ENCODE results near the gene PRKCZ. TPM values are rescaled to one million over a fixed set of nuclear protein-coding genes. Genes with fewer than 3 reads are reported as not detected.

PRKCZ gene
- total and polyA plus RNA-seq, 9 of the 15 experiments (the other 6 are each of a cell fraction or from before 2014, with no cell fraction given), result 0.07 to 3.1 (median 1.3) TPM

GRCh38 chr1:2076826-2077225 lies 26.6 kb downstream of the PRKCZ start:
- H3K9me3 ChIP-seq (replicated peaks; ENCODE audit: control insufficient read depth, insufficient read depth, low read depth, low read length), result peaks cover 6% of the 10 kb centered on the region; the same call in 1 of the 2 replicates
- no peak overlapping the region for H3K4me2 ChIP-seq (ENCODE audit: insufficient read depth, low read length)
- H3K4me3 ChIP-seq, result no peak overlapping the region
- H3K79me2 ChIP-seq (ENCODE audit: control insufficient read depth, insufficient read depth, low read length), result no peaks in the 10 kb centered on the region
- H3K9me1 ChIP-seq (ENCODE audit: control insufficient read depth, insufficient read depth, low read length), result no peaks in the 10 kb centered on the region
- in situ Hi-C loops (cut with MboI) (no loop called here), intact Hi-C loops (cut with micrococcal nuclease) (no loop called here)
- no peak overlapping the region for H3K27ac ChIP-seq (ENCODE audit: extremely low read depth, low read depth, low read length)
- ChIA-PET POLR2A (interaction anchor here (1.0 kb wide), 1 partner anchor 12 kb away, joined by 3 read pairs; no protein-coding TSS in a partner anchor), CTCF (ENCODE audit: low intra/inter-chr PET ratio) (no interaction called here)
- ATAC-seq (no peak), DNase-seq (ENCODE audit: extremely low read depth in 1 of 4, low spot score in 3 of 4) (no peak), FAIRE-seq (no peak)
- BruUV-seq (replicated peaks), result no TSS peak
- TF ChIP-seq POLR2G (IDR thresholded peaks at IDR 0.05; ENCODE audit: low read depth, low read length), result no peak
- TF ChIP-seq ZBTB5 (IDR thresholded peaks at IDR 0.05), result no peak
- no peak for TF ChIP-seq RBM15 (IDR thresholded peaks at IDR 0.05; ENCODE audit: insufficient read depth, low read length)
- TF ChIP-seq GATAD2A (IDR thresholded peaks at IDR 0.05), result no peak
- no peak for TF ChIP-seq ZNF354B (CRISPR knock-in tag; IDR thresholded peaks at IDR 0.05)
- no peak for TF ChIP-seq STAG1 (CRISPR knock-in tag; IDR thresholded peaks at IDR 0.05; ENCODE audit: borderline replicate concordance)
- H2AFZ ChIP-seq (ENCODE audit: low read depth, low read length), result no peak overlapping the region
- no peak overlapping the region for H3K9ac ChIP-seq (ENCODE audit: insufficient read depth in 1 of 2, low read depth in 2 of 2, low read length in 2 of 2)
- H4K20me1 ChIP-seq (replicated peaks; ENCODE audit: control insufficient read depth, insufficient read depth, low read length), result no peaks in the 10 kb centered on the region; the same call in 1 of the 2 replicates
- 6% methylated on average over 21 of the region's 21 CpGs for WGBS (ENCODE audit: insufficient coverage, low coverage, missing lambda C conversion rate)
- peaks cover 0 to 27% of the 10 kb centered on the region in 2 experiments; a peak in 2 of 5 replicates for H3K4me1 ChIP-seq (replicated peaks in 1 of 2; ENCODE audit: control insufficient read depth in 2 of 2, insufficient read depth in 2 of 2, low read length in 2 of 2)
- H3K36me3 ChIP-seq (ENCODE audit: control insufficient read depth, insufficient read depth, low read length), result no peaks in the 10 kb centered on the region
- peaks cover 49 to 80% of the 10 kb centered on the region in 2 experiments for H3K27me3 ChIP-seq (ENCODE audit: control insufficient read depth in 2 of 2, insufficient read depth in 2 of 2, low read length in 2 of 2)
